Measurements from ENCODE around the gene HSPB1. TPM values are rescaled to one million over a fixed set of nuclear protein-coding genes. Genes with fewer than 3 reads are reported as not detected.
"Not testable (repeated sequence)": the region's sequence is repeated elsewhere in the genome, so short reads cannot be mapped to it uniquely, and the experiment has no call there.

The HSPB1 gene
- polyA plus RNA-seq, 4 donors = 68.3 to 253 (median 111) TPM

DNA sequence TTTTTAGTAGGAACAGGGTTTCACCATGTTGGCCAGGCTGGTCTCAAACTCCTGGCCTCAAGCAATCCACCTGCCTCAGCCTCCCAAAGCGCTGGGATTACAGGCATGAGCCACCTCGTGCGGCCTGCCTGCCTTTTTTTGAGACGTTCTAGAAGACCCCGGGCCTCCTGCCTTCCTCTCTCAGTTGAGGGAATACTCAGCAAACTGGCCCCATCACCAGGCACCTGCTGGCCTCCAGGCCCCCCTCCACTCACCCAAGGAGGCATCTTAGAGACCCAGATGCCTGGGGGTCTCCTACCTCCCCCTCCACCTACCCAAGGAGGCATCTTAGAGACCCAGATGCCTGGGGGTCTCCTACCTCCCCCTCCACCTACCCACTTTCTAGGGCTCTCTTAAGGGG, 9.6 kb upstream of the HSPB1 start:
- H3K27me3 ChIP-seq (ENCODE audit: control insufficient read depth in 3 of 3, insufficient read depth in 3 of 3, low read length in 3 of 3); DNase-seq; H3K4me3 ChIP-seq (ENCODE audit: low read depth in 1 of 3, low read length in 3 of 3); FAIRE-seq; H3K9me3 ChIP-seq (ENCODE audit: control insufficient read depth in 2 of 2, insufficient read depth in 1 of 2, low read depth in 1 of 2, low read length in 1 of 2); H3K36me3 ChIP-seq (ENCODE audit: control insufficient read depth in 3 of 3, insufficient read depth in 2 of 3, low read depth in 1 of 3, low read length in 3 of 3): not testable (repeated sequence)
- peak overlapping the region in 1 of 3 donors; percentile 64 for H3K27ac ChIP-seq (ENCODE audit: low read depth in 1 of 3, low read length in 2 of 3)
- WGBS, 3 donors = 69 to 83% (median 74%) methylated on average over 5 of the region's 5 CpGs
- H3K4me1 ChIP-seq (ENCODE audit: control insufficient read depth in 3 of 3, insufficient read depth in 2 of 3, low read depth in 1 of 3, low read length in 2 of 3) = peaks cover 0 to 32% (median 8%) of the 10 kb centered on the region in 3 donors

DNA sequence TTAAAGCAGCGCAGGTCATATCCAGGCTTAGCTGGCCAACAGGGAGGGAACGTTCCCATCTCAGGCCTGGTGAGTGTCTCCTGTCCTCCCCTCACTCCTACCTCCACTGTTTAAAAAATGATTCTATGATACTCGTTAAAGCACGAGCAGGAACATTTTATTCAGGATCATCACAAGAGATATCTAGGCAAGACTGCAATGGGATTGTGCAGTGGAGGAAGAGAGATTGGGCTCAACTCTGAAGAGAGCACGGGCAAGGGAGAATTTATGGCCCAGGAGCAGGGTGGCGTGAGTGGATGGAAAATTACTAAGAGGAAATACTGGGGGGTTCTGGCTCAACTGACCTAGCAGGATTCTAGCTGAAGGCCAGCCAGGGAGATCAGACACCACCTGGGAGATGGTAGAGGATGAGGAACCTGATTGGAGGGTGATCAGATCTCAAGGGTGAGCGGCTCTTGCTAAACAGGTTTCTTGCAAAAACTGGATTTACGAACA, 9.0 kb upstream of the HSPB1 start:
- no peak for FAIRE-seq

DNA sequence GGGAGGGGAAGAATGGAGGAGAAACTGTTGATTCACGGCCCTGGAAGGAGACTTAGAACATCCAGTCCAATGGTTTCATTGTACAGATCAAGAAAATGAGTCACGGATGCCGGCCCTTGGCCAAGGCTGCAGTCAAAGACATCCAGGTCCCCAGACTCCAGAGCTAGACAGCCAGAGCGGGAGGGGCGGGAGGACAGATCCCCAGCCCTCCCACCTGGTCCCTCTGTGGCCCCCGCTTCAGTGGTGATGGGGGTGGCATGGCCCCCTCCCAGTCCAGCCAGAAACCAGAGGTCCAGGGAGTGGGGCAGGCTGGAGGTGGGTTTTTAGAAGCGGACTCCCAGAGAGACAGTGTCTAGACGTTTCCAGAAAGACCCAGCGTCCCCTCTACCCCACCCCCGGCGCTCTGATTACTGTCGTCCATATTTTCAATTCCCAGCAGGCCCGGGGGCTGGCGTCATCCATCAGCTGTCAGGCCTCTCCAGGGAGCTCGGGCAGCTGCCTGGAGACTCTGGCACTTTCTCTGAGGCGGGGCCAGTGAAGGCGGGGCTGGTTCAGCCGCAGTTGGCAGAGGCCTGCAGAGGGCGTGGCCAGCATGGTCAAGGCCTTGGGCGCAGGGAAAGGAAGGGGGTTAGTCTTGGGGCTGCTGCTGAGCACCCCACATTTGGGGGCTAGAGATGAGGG, 8.0 kb upstream of the HSPB1 start:
- Histone ChIP-seq H3K9me3 (ENCODE audit: control insufficient read depth in 2 of 2, insufficient read depth in 1 of 2, low read depth in 1 of 2, low read length in 1 of 2) (no peaks in the 10 kb centered on the region), H3K36me3 (ENCODE audit: control insufficient read depth in 3 of 3, insufficient read depth in 2 of 3, low read depth in 1 of 3, low read length in 3 of 3) (no peaks in the 10 kb centered on the region), H3K27ac (ENCODE audit: low read depth in 1 of 3, low read length in 2 of 3) (peak overlapping the region in 2 of 3 donors; percentile 47 to 91), H3K4me3 (ENCODE audit: low read depth in 1 of 3, low read length in 3 of 3) (no peak overlapping the region), H3K27me3 (ENCODE audit: control insufficient read depth in 3 of 3, insufficient read depth in 3 of 3, low read length in 3 of 3) (peaks cover 0 to under 1% (median 0%) of the 10 kb centered on the region in 3 donors), H3K4me1 (ENCODE audit: control insufficient read depth in 3 of 3, insufficient read depth in 2 of 3, low read depth in 1 of 3, low read length in 2 of 3) (peaks cover 0 to 32% (median 8%) of the 10 kb centered on the region in 3 donors)
- 17 to 24% (median 21%) methylated on average over 20 of the region's 20 CpGs for WGBS, 3 donors
- DNase-seq (peak; percentile 92 to 93), FAIRE-seq (no peak)

More for the DNA sequence above, 9.0 kb upstream of the HSPB1 start:
- H3K27ac ChIP-seq (ENCODE audit: low read depth in 1 of 3, low read length in 2 of 3) = peak overlapping the region in 1 of 3 donors; percentile 91
- peaks cover 0 to 32% (median 8%) of the 10 kb centered on the region in 3 donors for H3K4me1 ChIP-seq (ENCODE audit: control insufficient read depth in 3 of 3, insufficient read depth in 2 of 3, low read depth in 1 of 3, low read length in 2 of 3)
- H3K9me3 ChIP-seq (ENCODE audit: control insufficient read depth in 2 of 2, insufficient read depth in 1 of 2, low read depth in 1 of 2, low read length in 1 of 2) = no peaks in the 10 kb centered on the region
- H3K4me3 ChIP-seq (ENCODE audit: low read depth in 1 of 3, low read length in 3 of 3) = no peak overlapping the region
- H3K36me3 ChIP-seq (ENCODE audit: control insufficient read depth in 3 of 3, insufficient read depth in 2 of 3, low read depth in 1 of 3, low read length in 3 of 3) = no peaks in the 10 kb centered on the region
- WGBS, 3 donors = 78 to 85% (median 79%) methylated on average over 8 of the region's 8 CpGs
- no peak for DNase-seq
- H3K27me3 ChIP-seq (ENCODE audit: control insufficient read depth in 3 of 3, insufficient read depth in 3 of 3, low read length in 3 of 3) = peaks cover 0 to 2% (median 0%) of the 10 kb centered on the region in 3 donors

DNA sequence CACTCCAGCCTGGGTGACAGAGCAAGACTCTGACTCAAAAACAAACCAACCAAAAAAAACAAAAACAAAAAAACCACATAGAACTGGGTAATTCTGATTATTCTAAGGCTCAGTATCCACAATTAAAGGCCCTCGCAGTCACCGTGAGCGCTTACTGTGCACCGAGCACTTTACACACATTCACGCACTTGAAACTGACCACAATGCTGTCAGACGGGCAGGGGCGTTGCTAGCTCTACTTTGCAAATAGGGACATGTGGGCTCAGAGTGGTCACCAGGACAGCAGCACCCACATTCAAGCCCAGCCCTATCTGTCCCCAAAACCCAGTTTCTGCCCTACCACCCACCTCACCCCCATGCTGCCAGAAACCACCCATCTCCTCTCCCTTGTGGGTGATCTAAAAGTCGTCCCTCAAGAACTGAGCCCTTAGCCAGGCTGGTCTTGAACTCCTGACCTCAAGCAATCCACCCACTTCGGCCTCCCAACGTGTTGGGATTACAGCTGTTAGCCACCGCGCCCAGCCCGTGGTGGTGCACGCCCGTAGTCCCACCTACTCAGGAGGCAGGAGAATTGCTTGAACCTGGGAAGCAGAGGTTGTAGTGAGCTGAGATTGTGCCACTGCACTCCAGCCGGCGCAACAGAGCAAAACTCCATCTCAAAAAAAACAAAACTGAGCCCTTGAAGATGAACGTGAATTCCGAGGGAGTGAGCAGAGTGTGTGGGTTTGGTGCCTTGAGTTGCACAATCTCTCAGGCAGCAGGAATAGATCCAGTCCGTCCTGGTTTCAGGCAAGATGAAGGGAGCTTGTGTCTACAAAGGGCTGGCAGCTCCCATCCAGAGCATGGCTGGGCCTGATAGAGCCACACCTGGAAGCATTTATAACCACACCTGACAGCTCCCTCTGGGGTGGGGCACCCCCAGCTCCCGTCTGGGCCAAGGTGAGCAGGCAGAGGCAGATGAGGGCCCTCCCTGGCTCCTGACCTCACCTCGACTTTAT, 5.4 kb upstream of the HSPB1 start:
- peaks cover 0 to 24% (median 8%) of the 10 kb centered on the region in 3 donors for H3K4me1 ChIP-seq (ENCODE audit: control insufficient read depth in 3 of 3, insufficient read depth in 2 of 3, low read depth in 1 of 3, low read length in 2 of 3)
- FAIRE-seq = no peak
- WGBS, 3 donors = 30 to 51% (median 33%) methylated on average over 22 of the region's 22 CpGs

DNA sequence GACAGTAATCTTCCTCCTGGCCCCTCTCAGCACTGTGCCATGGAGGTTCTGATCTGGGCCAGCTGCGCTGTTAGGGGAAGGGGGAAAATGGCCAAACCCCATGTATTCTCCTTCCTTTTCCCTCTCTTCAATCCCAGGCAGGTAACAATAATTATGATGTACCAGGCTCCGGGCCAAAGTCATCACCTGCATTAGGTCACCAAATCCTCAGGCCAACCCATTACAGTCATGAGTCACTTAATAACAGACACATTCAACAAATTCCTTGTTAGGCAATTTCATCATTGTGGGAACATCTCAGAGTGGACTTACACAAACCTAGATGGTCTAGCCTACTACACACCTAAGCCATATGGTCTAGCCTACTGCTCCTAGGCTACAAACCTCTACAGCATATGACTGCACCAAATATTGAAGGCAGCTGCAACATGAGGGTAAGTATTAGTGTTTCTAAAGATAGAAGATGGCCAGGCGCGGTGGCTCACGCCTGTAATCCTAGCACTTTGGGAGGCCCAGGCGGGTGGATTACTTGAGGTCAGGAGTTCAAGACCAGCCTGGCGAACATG, 2.2 kb upstream of the HSPB1 start:
- peak overlapping the region in 1 of 3 donors; percentile 58 for H3K27ac ChIP-seq (ENCODE audit: low read depth in 1 of 3, low read length in 2 of 3)
- FAIRE-seq (no peak), DNase-seq (peak; percentile 47 to 91)
- H3K9me3 ChIP-seq (ENCODE audit: control insufficient read depth in 2 of 2, insufficient read depth in 1 of 2, low read depth in 1 of 2, low read length in 1 of 2) = no peaks in the 10 kb centered on the region
- H3K27me3 ChIP-seq (ENCODE audit: control insufficient read depth in 3 of 3, insufficient read depth in 3 of 3, low read length in 3 of 3) = peaks cover 0 to 10% (median 0%) of the 10 kb centered on the region in 3 donors
- no peak overlapping the region for H3K4me3 ChIP-seq (ENCODE audit: low read depth in 1 of 3, low read length in 3 of 3)
- peaks cover 0 to 29% (median 5%) of the 10 kb centered on the region in 3 donors for H3K4me1 ChIP-seq (ENCODE audit: control insufficient read depth in 3 of 3, insufficient read depth in 2 of 3, low read depth in 1 of 3, low read length in 2 of 3)
- H3K36me3 ChIP-seq (ENCODE audit: control insufficient read depth in 3 of 3, insufficient read depth in 2 of 3, low read depth in 1 of 3, low read length in 3 of 3) = peaks cover 0 to 12% (median 0%) of the 10 kb centered on the region in 3 donors
- 20 to 61% (median 39%) methylated on average over 7 of the region's 7 CpGs for WGBS, 3 donors

More for the DNA sequence above, 5.4 kb upstream of the HSPB1 start:
- peak; percentile 91 to 97 for DNase-seq
- peak overlapping the region; percentile 58 to 78 (median 76) for H3K27ac ChIP-seq (ENCODE audit: low read depth in 1 of 3, low read length in 2 of 3)
- H3K36me3 ChIP-seq (ENCODE audit: control insufficient read depth in 3 of 3, insufficient read depth in 2 of 3, low read depth in 1 of 3, low read length in 3 of 3) = no peaks in the 10 kb centered on the region
- no peak overlapping the region for H3K4me3 ChIP-seq (ENCODE audit: low read depth in 1 of 3, low read length in 3 of 3)
- peaks cover 0 to 2% (median 0%) of the 10 kb centered on the region in 3 donors for H3K27me3 ChIP-seq (ENCODE audit: control insufficient read depth in 3 of 3, insufficient read depth in 3 of 3, low read length in 3 of 3)
- no peaks in the 10 kb centered on the region for H3K9me3 ChIP-seq (ENCODE audit: control insufficient read depth in 2 of 2, insufficient read depth in 1 of 2, low read depth in 1 of 2, low read length in 1 of 2)

DNA sequence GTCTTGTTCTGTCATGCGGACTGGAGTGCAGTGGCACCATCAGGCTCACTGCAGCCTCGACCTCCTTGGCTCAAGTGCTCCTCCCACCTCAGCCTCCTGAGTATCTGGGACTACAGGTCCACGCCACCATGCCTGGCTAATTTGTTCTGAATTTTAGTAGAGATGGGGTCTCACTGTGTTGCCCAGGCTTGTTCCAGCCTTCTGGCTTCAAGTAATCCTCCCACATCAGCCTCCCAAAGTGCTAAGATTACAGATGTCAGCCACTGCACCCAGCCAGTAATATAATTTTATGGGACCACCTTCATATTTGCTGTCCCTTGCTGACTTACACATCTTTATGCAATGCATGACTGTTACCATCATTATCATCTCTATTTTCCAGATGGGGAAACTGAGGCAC, 1.5 kb upstream of the HSPB1 start:
- Histone ChIP-seq H3K27me3 (ENCODE audit: control insufficient read depth in 3 of 3, insufficient read depth in 3 of 3, low read length in 3 of 3) (peaks cover 0 to 10% (median 0%) of the 10 kb centered on the region in 3 donors), H3K9me3 (ENCODE audit: control insufficient read depth in 2 of 2, insufficient read depth in 1 of 2, low read depth in 1 of 2, low read length in 1 of 2) (no peaks in the 10 kb centered on the region), H3K4me1 (ENCODE audit: control insufficient read depth in 3 of 3, insufficient read depth in 2 of 3, low read depth in 1 of 3, low read length in 2 of 3) (peaks cover 0 to 29% (median 5%) of the 10 kb centered on the region in 3 donors), H3K4me3 (ENCODE audit: low read depth in 1 of 3, low read length in 3 of 3) (no peak overlapping the region), H3K36me3 (ENCODE audit: control insufficient read depth in 3 of 3, insufficient read depth in 2 of 3, low read depth in 1 of 3, low read length in 3 of 3) (peaks cover 0 to 12% (median 0%) of the 10 kb centered on the region in 3 donors), H3K27ac (ENCODE audit: low read depth in 1 of 3, low read length in 2 of 3) (no peak overlapping the region)
- WGBS, 3 donors = 68 to 90% (median 74%) methylated on average over 3 of the region's 3 CpGs
- FAIRE-seq (no peak), DNase-seq (no peak)

DNA sequence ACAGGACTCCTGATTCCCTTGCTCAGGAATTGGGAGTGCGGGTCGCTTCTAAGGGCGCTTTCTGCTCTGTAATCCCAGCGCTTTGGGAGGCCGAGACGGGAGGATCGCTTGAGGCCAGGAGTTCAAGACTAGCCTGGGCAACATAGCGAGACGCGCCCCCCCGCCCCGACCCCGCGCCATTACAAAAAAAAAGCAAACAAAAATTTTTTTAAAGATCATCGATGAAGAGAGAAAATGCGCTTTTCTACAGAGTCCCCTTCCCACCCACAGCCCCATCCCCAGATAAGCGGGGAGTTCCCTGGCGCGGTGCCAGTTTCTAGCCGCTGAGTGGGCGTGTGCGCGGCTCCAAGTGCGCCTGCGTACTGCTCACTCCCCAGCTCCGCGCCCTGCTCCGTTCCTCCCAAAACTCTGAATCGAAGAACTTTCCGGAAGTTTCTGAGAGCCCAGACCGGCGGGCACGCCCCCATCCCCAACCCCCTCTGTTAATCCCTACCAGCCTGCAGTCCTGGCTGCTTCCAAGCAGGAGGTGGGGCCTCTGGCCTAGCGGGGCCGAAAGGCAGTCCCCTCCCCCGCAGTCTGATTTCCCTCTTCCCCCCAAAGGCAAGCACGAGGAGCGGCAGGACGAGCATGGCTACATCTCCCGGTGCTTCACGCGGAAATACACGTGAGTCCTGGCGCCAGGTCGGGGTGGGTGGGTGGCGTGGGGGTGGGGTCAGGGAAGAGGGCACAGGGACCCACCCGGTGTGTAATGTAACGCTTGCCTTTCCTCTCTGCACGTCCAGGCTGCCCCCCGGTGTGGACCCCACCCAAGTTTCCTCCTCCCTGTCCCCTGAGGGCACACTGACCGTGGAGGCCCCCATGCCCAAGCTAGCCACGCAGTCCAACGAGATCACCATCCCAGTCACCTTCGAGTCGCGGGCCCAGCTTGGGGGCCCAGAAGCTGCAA, 1.0 kb downstream of the HSPB1 start:
- Histone ChIP-seq H3K4me3 (ENCODE audit: low read depth in 1 of 3, low read length in 3 of 3) (peak overlapping the region; percentile 64 to 88 (median 83)), H3K27ac (ENCODE audit: low read depth in 1 of 3, low read length in 2 of 3) (peak overlapping the region; percentile 60 to 89 (median 87)), H3K27me3 (ENCODE audit: control insufficient read depth in 3 of 3, insufficient read depth in 3 of 3, low read length in 3 of 3) (peaks cover 0 to 10% (median 0%) of the 10 kb centered on the region in 3 donors), H3K36me3 (ENCODE audit: control insufficient read depth in 3 of 3, insufficient read depth in 2 of 3, low read depth in 1 of 3, low read length in 3 of 3) (peaks cover 0 to 12% (median 0%) of the 10 kb centered on the region in 3 donors), H3K4me1 (ENCODE audit: control insufficient read depth in 3 of 3, insufficient read depth in 2 of 3, low read depth in 1 of 3, low read length in 2 of 3) (peaks cover 0 to 16% (median 3%) of the 10 kb centered on the region in 3 donors), H3K9me3 (ENCODE audit: control insufficient read depth in 2 of 2, insufficient read depth in 1 of 2, low read depth in 1 of 2, low read length in 1 of 2) (no peaks in the 10 kb centered on the region)
- WGBS, 3 donors = 1 to 3% (median 3%) methylated on average over 47 to 56 of the region's 56 CpGs
- FAIRE-seq = no peak
- DNase-seq = peak; percentile 65 to 84

All from small intestine (tissue), 7 donors.